ENCODE measurements around the gene RFNG. TPM values are rescaled to one million over a fixed set of nuclear protein-coding genes. Genes with fewer than 3 reads are reported as not detected.

RFNG gene
- total and polyA plus RNA-seq, 2 of the 4 experiments (the other 2 are of a cell fraction), result 6.8 to 47.3 TPM

- no peak for ATAC-seq (ENCODE audit: low read depth)
- Histone ChIP-seq H4K8ac (ENCODE audit: low read depth in 2 of 2, low read length in 2 of 2) (no peak overlapping the region), H3K4me1 (ENCODE audit: control insufficient read depth, insufficient read depth, low read length) (peaks cover 18% of the 10 kb centered on the region), H2AFZ (replicated peaks; ENCODE audit: low read length, poor library complexity) (no peak overlapping the region), H3K9ac (ENCODE audit: low read depth, low read length) (no peak overlapping the region), H4K91ac (ENCODE audit: insufficient read depth, low read depth, low read length) (no peak overlapping the region), H4K20me1 (ENCODE audit: insufficient read depth, low read length) (peaks cover 4% of the 10 kb centered on the region), H2BK5ac (ENCODE audit: low read depth, low read length, poor library complexity, severe bottlenecking) (no peak overlapping the region), H2BK120ac (ENCODE audit: low read depth, low read length) (no peak overlapping the region), H3K18ac (ENCODE audit: low read depth, low read length) (no peak overlapping the region), H2AK9ac (replicated peaks; ENCODE audit: low read depth, low read length, poor library complexity) (peak overlapping the region; percentile 55), H3K27me3 (ENCODE audit: control insufficient read depth, insufficient read depth, low read length) (no peaks in the 10 kb centered on the region), H3K4ac (ENCODE audit: low read depth, low read length) (no peak overlapping the region), H3K4me2 (ENCODE audit: low read depth, low read length) (no peak overlapping the region; the same call in 1 of the 2 replicates), H3K9me1 (ENCODE audit: insufficient read depth, low read length) (peaks cover 5% of the 10 kb centered on the region), H2BK20ac (ENCODE audit: low read depth, low read length) (no peak overlapping the region), H3K27ac (ENCODE audit: insufficient read depth, low read length) (no peak overlapping the region), H3K23ac (ENCODE audit: low read depth, low read length) (no peak overlapping the region), H3K9me3 (ENCODE audit: control insufficient read depth, insufficient read depth, low read length) (no peaks in the 10 kb centered on the region), H3K36me3 (ENCODE audit: control insufficient read depth, insufficient read depth, low read length) (peaks cover 60% of the 10 kb centered on the region), H2BK15ac (ENCODE audit: low read depth, low read length) (no peak overlapping the region), H2AK5ac (ENCODE audit: low read depth, low read length) (no peak overlapping the region), H4K5ac (ENCODE audit: low read depth, low read length) (no peak overlapping the region), H3K79me1 (ENCODE audit: low read depth in 1 of 2, low read length in 2 of 2) (peaks cover 16 to 45% of the 10 kb centered on the region in 2 experiments), H3K56ac (ENCODE audit: extremely low read depth, insufficient read depth, low read length) (no peak overlapping the region), H3K14ac (replicated peaks; ENCODE audit: low read depth, low read length) (no peak overlapping the region), H3K4me3 (ENCODE audit: insufficient read depth, low read depth, low read length) (no peak overlapping the region)
- dilution Hi-C loops (cut with HindIII; ENCODE audit: low sequenced_read_pairs, unreplicated experiment) (no loop called here), intact Hi-C loops (cut with micrococcal nuclease) (no loop called here), in situ Hi-C loops (cut with MboI; ENCODE audit: low sequenced_read_pairs) (no loop called here)
- ChIA-PET CTCF (no interaction called here), POLR2A (ENCODE audit: unreplicated experiment) (no interaction called here)
- WGBS, 2 experiments (ENCODE audit: extremely low coverage in 2 of 2, insufficient read length in 1 of 2), result 96% methylated on average over 22 of the region's 28 CpGs; no CpG with 5 or more reads in 1 of the 2 experiments
- no peak for TF ChIP-seq ELK1 (IDR thresholded peaks at IDR 0.05; ENCODE audit: borderline replicate concordance, low read depth, low read length)
- TF ChIP-seq BHLHE40 (IDR thresholded peaks at IDR 0.05; ENCODE audit: low read depth, low read length), result no peak
- no peak for TF ChIP-seq CEBPB (IDR thresholded peaks at IDR 0.05; ENCODE audit: low read depth, low read length)
- TF ChIP-seq MXI1 (IDR thresholded peaks at IDR 0.05; ENCODE audit: borderline replicate concordance, low read depth, low read length), result no peak
- no peak for TF ChIP-seq FOS (IDR thresholded peaks at IDR 0.05; ENCODE audit: low read depth, low read length)
- no peak for TF ChIP-seq RFX5 (IDR thresholded peaks at IDR 0.05; ENCODE audit: low read depth, low read length)
- no peak for TF ChIP-seq RAD21 (IDR thresholded peaks at IDR 0.05; ENCODE audit: low read length)
- no peak for TF ChIP-seq MAFK (IDR thresholded peaks at IDR 0.05; ENCODE audit: low read depth, low read length)
- no peak for TF ChIP-seq POLR2A (IDR thresholded peaks at IDR 0.05; ENCODE audit: low read depth, low read length)
- no peak for TF ChIP-seq SMC3 (IDR thresholded peaks at IDR 0.05; ENCODE audit: low read depth, low read length)
- no peak for TF ChIP-seq MAZ (IDR thresholded peaks at IDR 0.05; ENCODE audit: borderline replicate concordance, low read depth, low read length)
- no peak for TF ChIP-seq RCOR1 (IDR thresholded peaks at IDR 0.05; ENCODE audit: insufficient replicate concordance, low read length)
- no peak for TF ChIP-seq USF2 (IDR thresholded peaks at IDR 0.05; ENCODE audit: low read depth, low read length)
- DNase-seq, result no peak
- BruUV-seq (replicated peaks), result no TSS peak
These were observed 2.1 kb upstream of the RFNG start for GRCh38 chr17:82053556-82054263.
